Pancreas (tissue), 10 donors: ENCODE results near the gene PRR5L. TPM values are rescaled to one million over a fixed set of nuclear protein-coding genes. Genes with fewer than 3 reads are reported as not detected.

ENCODE experiments used
- ATAC-seq, 4 donors: fragments of 200-7000 bp; cut with Tn5 transposase; one replicate each; pipeline versions ENCODE4 v1.8.0 to v1.9.1; 2020; ENCODE audit warnings: mild to moderate bottlenecking in 4 of 4, moderate library complexity in 4 of 4
- DNase-seq, 6 donors: peaks; one replicate each; pipeline ENCODE4 v3.0.0-alpha.2; 2020
- FAIRE-seq: peaks from 2 replicates; lab custom pipeline; 2012; peaks lifted over from hg19 to GRCh38; lab: Jason Lieb, UNC
- H3K27ac ChIP-seq, 4 donors: fragments of 200-600 bp; sonication (generic); 1 replicate in 3 of 4; 2 replicates in 1 of 4; pipeline versions ENCODE4 v1.5.0 to v1.8.0; 2020
- H3K27me3 ChIP-seq, 4 donors: fragments of 200-600 bp; one replicate each; pipeline ENCODE4 v1.8.0; 2021
- H3K36me3 ChIP-seq, 3 donors: fragments of 200-600 bp; sonication (generic) in 1 of 3; one replicate each; pipeline versions ENCODE4 v1.5.0 to v1.8.0; 2020 to 2021
- H3K4me1 ChIP-seq, 3 donors: fragments of 200-600 bp; one replicate each; pipeline ENCODE4 v1.8.0; 2021
- H3K4me3 ChIP-seq, 4 donors: fragments of 200-600 bp; sonication (generic) in 2 of 4; one replicate each; pipeline versions ENCODE4 v1.5.0 to v1.8.0; 2020 to 2021
- H3K9me3 ChIP-seq, 4 donors: fragments of 200-600 bp; one replicate each; pipeline ENCODE4 v1.8.0; 2021
- CTCF ChIP-seq, 4 donors: fragments of 200-600 bp; sonication (generic) in 3 of 4; IDR thresholded peaks; one replicate each; pipeline versions ENCODE4 v1.5.0 to v1.8.0; 2021; ENCODE audit warnings: antibody characterized with exemption in 4 of 4
- WGBS, 2 donors: extraction: QIAGEN DNeasy Blood & Tissue Kit; methylation state at CpG; one replicate each; pipeline ENCODE4 v1.1.7; 2013; 5-methylcytosine and 5-hydroxymethylcytosine counted together
- intact Hi-C, 3 donors: fragments of 100-400 bp; cut with DNase I; formaldehyde crosslinking; loops; one replicate each; pipeline versions ENCODE4 v1.11.1 to v1.14.2; 2022
- polyA plus RNA-seq, 2 donors: library from polyadenylated mRNA; stranded (reverse); fragments of 200-250 nt; gene quantifications; one replicate each; pipeline ENCODE4 v1.2.3, GENCODE V29; 2013
- total RNA-seq, 6 donors: library from RNA; stranded (reverse); fragmentation: NEBNext Ultra II Directional in 4 of 6; extraction: Animal tissue kit (Norgen Biotek cat#: 25700) in 4 of 6; gene quantifications; one replicate each; pipeline versions ENCODE4 v1.2.1 to v1.2.4, GENCODE V29; 2021 to 2023
- donor health status: healthy with polysubstance abuse.
- donor health status: DM: no; HTN: no; CAD: no; lungs with moderate emphysema.
- donor health status: DM: no; HTN: no; CAD: no.
- donor health status: control.
- donor health status: control.
- donor health status: Bipolar disorder and iron deficiency.
- donor health status: DM: yes; HTN: yes; CAD: no.
- donor health status: DM: no; HTN: no; CAD: no.
- donor health status: DM: no; HTN: no; CAD: no.
- donor health status: DM: yes; HTN: yes; CAD: no.

The PRR5L gene
- total and polyA plus RNA-seq, 8 donors = 1.3 to 9.0 (median 2.2) TPM

GRCh38 chr11:36264011-36264972 lies 31.8 kb upstream of the PRR5L start:
- ATAC-seq = no peak

DNA sequence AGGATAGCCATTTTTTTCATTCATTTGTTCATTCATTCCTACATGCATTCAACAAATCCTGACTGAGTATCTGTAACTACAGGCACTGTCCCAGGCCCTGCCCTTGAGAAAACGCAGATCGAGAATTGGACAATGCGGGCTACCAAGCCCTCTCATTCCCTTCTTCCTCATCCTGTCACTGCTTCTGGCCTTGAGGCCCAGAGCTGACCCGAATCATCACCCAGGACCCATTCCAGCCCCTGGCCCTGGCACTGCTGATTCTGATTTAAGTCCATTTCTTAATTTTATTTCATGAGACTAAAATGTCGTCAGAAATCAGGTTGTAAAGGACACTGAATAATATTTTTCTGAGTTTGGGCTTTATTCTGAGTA lies 31.1 kb upstream of the PRR5L start:
- Histone ChIP-seq H3K4me3 (no peak overlapping the region), H3K27me3 (no peaks in the 10 kb centered on the region), H3K36me3 (no peaks in the 10 kb centered on the region), H3K4me1 (peaks cover 3 to 23% (median 10%) of the 10 kb centered on the region in 3 donors), H3K9me3 (no peaks in the 10 kb centered on the region), H3K27ac (no peak overlapping the region)
- ATAC-seq = no peak
- TF ChIP-seq CTCF (IDR thresholded peaks at IDR 0.05) = no peak
- no peak for FAIRE-seq
- intact Hi-C loops = loop anchor here (5.0 to 10.0 kb wide), 3 partner anchors 440 to 653 kb away; partner anchors contain the start of gene FJX1 (in 1 of the 3)
- no peak for DNase-seq
- WGBS, 2 donors = 67 to 91% methylated on average over 5 of the region's 5 CpGs

More at GRCh38 chr11:36264011-36264972, 31.8 kb upstream of the PRR5L start:
- intact Hi-C loops = loop anchor here (5.0 to 10.0 kb wide), 3 partner anchors 439 to 652 kb away; partner anchors contain the start of gene FJX1 (in 1 of the 3)
- 59 to 79% methylated on average over 9 of the region's 9 CpGs for WGBS, 2 donors
- Histone ChIP-seq H3K36me3 (no peaks in the 10 kb centered on the region), H3K27me3 (no peaks in the 10 kb centered on the region), H3K4me1 (peaks cover 3 to 23% (median 10%) of the 10 kb centered on the region in 3 donors), H3K27ac (no peak overlapping the region), H3K9me3 (no peaks in the 10 kb centered on the region), H3K4me3 (no peak overlapping the region)
- no peak for DNase-seq
- no peak for TF ChIP-seq CTCF (IDR thresholded peaks at IDR 0.05)
- FAIRE-seq = no peak

DNA sequence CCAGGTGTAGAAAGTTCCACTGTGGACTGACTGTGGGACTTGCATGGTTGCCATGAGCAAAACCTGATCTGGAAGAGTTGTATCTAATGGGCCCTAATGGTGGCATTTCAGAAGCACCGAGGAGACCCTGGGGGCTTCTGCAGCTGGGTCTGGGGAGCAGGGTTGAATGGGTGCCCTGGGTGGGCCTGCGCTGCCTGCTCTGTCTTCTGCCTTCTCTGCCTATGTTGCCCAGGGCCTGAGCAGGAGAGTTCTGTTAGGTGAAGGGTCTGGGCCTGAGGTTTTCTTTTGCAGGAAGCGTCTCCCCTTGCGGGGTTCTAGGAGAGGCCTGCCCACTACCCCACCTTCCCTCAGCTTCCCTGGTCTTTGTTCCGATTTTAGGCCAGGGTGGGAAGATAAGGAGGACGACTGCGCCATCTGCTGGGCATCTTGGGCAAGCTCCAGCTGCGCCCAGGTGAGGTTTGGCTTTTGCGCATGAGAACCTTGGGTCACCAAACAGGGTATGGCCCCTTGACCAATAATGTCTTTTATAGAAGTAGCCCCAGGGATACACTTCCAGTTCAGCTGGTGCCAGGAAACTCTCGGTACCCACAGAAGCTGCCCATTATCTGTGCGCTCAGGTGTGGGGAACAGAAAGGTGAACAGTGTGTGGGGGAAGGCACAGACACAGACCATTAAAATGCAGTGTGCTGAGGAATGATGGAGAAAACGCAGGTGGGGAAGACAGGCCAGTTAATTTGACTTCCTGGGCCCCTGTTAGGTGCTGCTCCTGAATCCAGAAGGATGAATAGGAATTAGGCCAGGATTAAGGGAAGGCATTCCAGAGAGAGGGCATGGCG lies 30.1 kb upstream of the PRR5L start:
- TF ChIP-seq CTCF (IDR thresholded peaks at IDR 0.05) = peak; percentile 69 to 83 (median 78)
- ATAC-seq (peak; percentile 79 to 84 (median 83)), DNase-seq (peak in 4 of 6 donors; percentile 28 to 84 (median 66)), FAIRE-seq (no peak)
- intact Hi-C loops = loop anchor here in 2 of 3 donors (10.0 kb wide), 2 partner anchors 441 to 651 kb away; partner anchors contain the start of gene FJX1 (in 1 of the 2)
- no peaks in the 10 kb centered on the region for H3K36me3 ChIP-seq
- no peaks in the 10 kb centered on the region for H3K27me3 ChIP-seq
- WGBS, 2 donors = 27 to 28% methylated on average over 13 of the region's 13 CpGs
- peak overlapping the region in 1 of 4 donors; percentile 6 for H3K27ac ChIP-seq
- H3K4me3 ChIP-seq = no peak overlapping the region
- peaks cover 3 to 23% (median 10%) of the 10 kb centered on the region in 3 donors for H3K4me1 ChIP-seq
- H3K9me3 ChIP-seq = no peaks in the 10 kb centered on the region

DNA sequence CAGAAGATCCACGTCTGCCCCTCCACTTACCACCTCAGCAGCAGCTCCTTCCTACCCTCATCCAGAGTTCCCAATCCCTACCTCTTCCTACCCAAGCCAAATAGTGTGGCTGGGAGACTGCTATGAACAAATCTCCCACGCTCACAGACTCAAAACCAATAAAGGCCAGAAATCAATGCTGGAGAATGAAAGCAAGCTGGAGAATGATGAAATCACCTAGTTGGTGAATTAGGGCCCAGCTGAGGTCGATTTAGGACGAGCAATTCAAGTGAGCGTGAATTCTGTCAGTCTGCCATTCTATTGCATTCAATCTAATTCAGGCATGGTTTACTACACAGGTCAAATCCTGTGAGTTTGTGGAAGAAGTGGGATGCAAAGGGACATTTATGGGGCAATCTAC lies 29.3 kb upstream of the PRR5L start:
- Histone ChIP-seq H3K4me3 (no peak overlapping the region), H3K9me3 (no peaks in the 10 kb centered on the region), H3K27ac (peak overlapping the region in 2 of 4 donors; percentile 6 to 68), H3K27me3 (no peaks in the 10 kb centered on the region), H3K4me1 (peaks cover 3 to 23% (median 10%) of the 10 kb centered on the region in 3 donors), H3K36me3 (no peaks in the 10 kb centered on the region)
- intact Hi-C loops = loop anchor here in 2 of 3 donors (10.0 kb wide), 2 partner anchors 442 to 652 kb away; partner anchors contain the start of gene FJX1 (in 1 of the 2)
- TF ChIP-seq CTCF (IDR thresholded peaks at IDR 0.05) = no peak
- FAIRE-seq (no peak), ATAC-seq (no peak), DNase-seq (no peak)
- 44 to 48% methylated on average over 5 of the region's 5 CpGs for WGBS, 2 donors
